NCI-H2029 (cell line): ENCODE data around the gene SLC39A12.

Experiments used
- DNase-seq: peaks from one replicate; lab custom pipeline; 2025; lab: John Stamatoyannopoulos, UW

The SLC39A12 gene

DNA sequence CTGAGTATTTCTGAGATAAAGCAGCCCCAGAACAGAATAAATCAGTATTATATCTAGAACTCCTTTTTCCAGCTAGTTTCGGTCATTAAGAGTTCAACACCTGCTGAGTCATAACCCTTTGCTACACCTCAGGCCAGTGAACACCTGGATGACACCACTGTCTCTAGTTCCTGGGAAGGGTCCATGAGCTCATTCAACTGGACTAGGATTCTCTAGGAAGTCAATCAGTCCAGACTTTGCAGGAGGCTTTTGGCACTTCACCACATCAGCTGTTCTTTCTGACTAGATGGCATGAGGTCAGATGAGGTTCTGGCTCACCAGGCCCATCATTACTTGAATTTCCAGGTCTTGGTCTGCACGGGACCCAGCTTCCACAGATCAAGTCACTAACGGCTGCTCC is 11.7 kb downstream of the SLC39A12 start:
- DNase-seq, result no peak

DNA sequence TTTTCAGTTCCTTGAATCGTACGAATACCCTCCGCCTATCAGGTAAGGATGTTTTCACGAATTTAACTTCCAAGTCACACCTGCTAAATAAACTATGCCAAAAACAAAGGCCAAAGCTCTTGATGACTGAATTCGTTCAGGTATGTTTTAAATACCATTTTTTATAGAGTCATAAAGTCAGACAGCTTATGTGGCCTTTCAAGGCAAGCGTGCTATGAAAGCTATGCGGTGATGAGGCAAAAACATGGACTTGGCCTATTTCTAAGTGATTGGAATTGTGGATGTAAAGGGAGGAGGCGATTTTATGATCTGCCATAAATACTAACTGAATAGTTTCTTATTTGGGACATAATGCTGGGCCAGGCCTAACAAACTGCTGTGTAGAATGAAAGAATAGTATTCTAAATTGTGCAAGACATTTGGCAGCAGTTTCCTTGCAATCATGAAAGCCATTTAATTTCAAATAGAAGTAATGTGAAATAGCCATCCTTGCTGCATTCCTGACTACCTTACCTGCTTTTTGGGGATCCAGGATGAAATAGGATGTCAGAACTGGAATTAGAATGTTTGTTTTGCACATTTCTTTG is 14.0 kb downstream of the SLC39A12 start:
- DNase-seq, result no peak

DNA sequence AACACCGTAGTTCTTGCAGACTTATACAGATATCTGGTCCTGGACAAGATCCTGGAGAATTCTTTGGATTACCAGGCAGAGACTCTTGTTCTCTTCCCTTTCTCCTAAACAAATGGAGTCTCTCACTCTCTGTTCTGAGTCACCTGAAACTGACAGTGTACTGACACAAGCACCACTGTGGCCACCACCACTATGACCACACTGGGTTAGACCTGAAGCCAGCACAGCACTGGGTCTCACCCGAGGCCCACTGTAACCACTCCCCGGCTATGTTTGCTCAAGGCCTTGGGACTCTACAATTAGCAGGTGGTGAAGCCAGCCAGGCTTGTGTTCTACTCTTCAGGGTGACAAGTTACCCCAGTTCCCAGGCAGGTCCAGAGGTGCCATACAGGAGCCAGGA is 22.8 kb downstream of the SLC39A12 start:
- no peak for DNase-seq

DNA sequence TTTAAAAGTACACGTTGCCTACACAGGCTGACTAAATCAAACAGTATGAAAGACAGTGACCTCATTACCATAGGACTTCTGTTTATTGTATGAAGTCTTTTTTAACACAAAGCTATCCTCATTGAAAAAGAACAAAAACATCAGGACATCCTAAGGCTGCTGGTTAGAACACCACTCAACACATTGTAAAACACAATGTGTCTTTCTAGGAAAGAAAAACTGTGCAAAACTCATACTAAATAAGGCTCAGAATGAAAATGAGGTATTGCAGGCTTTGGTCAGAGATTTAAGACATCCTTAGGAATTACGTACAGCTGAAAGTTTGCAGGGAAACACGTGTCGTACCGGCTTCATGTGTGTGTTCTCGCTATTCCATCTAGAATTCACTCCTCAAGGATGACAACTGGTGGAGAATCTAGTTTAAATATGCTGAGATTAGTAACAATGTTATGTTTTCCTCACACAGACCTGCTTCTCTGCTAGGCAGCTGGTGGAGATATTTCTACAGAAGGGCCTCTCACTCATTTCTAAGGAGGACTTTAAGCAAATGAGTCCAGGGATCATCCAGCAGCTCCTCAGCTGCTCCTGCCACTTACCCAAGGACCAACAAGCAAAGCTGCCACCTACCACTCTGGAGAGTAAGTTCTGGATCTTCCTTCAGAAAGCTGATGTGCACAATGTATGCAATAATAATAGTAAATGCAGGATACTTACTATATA is 29.3 kb downstream of the SLC39A12 start:
- no peak for DNase-seq

DNA sequence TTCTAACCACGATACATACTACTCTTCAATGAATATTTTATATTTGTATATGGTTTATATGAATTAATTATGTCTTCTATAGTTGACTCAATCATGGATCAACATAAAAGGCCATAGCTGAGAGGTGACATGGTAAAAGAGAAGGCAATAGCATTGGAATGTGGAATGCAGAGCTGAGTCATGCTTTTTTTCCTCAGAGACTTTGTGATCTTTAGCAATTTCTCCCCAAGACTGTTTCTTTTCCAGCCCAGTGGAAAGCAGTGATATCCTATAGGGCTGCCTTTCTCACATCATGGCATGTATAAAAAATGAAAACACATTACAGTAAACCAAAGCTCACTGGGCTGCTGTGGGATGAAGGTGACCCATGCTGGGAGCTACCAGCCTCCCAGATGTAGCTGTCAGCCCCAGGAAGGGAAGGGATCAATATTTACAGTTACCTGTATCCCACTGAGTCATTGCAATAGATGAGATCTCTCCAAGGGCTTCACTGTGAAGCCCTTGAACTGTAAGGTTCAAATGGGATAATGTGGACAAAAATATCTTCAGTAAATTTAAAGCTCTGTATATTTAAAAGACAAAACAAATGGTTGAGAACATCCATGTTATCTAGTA is 30.2 kb downstream of the SLC39A12 start:
- DNase-seq, result no peak

DNA sequence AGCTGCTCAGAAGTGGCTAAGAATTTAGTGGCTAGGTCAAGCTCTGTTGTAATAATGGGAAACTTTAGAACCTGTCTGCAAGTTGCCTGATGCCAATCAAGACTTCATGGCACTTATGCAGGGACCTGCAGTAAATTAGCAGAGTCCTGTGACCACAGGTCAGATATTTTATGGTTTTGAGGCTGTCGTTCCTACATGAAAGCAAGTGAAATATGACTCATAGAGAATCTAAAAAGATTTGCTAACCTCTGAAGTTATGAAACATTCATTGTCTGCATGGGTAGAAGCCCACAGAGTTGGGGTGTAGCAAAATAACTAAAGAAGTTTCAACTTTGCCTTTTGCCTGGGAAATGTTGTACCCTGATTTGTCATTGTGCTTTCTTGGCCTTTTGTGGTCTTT is 32.3 kb downstream of the SLC39A12 start:
- DNase-seq, result no peak

DNA sequence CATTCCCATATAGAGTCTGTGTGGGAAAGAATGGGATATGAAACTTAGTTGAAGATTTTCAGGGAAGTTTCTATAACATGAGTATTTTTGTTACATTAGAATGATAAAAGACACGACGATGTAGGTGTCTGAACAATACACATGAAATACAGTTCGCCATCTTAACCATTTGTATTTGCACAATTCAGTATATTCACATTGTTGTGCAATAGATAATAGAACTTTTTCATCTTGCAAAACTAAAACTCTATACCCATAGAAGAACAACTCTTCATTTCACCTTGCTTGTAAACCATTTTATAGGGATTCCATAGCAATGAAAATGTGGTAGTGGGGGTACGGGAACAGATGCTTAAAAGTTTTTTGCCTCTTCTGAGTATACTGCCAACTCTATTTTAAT is 32.8 kb downstream of the SLC39A12 start:
- DNase-seq, result no peak

DNA sequence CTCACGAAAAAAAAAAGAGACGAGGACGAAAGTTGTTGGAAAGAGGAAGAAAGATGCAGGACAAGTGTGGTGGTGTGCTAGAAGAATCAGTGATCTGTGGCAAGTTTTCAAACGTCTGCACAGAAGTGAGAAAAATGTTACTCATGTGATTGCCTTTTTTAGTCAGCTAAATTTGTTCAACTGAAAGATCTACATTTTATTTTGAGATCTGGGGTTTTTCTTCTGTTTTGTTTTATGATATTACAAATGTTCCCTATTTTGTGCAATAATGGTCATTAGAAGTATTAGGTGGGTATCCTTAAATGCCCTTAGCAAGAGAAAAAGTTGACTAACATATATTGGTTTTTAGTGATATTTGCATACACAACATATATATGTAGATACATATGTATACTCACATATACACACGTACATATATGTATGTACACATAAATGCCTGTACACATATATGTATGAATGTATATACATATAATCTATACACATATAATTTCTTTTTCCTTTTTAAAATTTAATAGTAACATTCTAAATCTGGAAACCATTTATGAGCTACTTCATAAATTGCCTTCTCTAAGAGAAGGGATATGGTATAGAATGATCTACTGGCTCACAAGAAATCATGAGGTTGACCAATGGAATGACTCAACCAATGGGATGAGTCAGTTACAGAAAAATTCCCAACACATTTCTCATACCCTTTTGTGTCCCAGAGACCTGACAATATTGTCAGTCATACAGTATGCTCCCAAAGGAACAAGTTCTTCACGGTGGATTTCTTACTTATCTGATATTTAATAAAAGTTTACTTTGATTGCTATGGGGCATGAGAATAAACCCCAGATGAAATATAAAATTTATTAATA is 38.4 kb downstream of the SLC39A12 start:
- no peak for DNase-seq

DNA sequence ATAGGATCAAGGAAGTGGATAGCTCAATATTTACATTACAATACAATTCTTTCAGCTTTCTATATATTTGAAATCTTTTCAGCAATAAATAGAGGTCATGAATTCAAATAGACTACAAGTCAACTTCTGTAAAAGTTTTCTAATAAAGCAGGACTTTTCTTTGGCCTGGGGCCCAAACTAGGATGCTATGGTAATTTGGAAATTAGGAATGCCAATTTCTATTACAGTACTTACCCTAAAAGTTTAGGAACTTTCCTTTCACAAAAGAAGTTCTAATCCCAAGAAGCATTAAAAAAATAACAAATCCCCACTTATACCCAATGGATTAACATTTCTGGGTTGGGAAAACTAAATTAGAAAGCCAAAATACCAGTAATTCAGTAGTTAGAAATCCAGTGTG is 40.5 kb downstream of the SLC39A12 start:
- no peak for DNase-seq

DNA sequence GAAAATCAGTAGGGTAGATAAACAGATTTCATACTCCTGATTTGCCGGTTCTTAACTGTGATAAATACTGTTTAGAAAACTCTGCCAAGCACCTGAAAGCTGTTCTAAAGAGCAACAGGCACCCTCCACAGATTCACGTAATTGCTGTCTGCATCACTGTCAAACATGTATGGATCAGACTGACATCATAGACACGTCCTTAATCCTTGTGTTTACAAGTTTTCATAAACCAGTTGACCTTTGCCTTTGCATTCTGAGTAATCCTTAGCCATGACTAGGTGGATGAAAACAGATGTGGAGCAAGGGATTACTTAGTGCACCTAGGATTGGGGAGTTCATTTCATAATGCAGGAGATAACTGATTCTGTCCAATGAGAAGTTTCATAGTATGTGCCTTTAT is 41.6 kb downstream of the SLC39A12 start:
- no peak for DNase-seq

DNA sequence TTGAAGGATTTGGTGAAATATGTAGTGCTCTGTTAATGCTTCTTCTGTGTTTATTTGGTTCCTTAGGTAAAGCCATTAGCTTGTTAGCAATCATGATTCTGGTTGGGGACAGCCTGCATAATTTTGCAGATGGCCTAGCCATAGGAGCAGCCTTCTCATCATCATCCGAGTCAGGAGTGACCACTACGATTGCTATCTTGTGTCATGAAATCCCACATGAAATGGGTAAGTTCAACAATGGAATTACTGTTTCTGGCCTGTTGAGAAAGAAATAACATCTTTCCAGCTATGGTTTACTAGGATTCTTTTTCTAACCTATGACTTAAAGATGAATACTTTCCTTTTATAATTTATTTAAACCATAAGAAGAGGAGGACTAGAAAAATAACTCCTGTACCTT is 48.9 kb downstream of the SLC39A12 start:
- no peak for DNase-seq

DNA sequence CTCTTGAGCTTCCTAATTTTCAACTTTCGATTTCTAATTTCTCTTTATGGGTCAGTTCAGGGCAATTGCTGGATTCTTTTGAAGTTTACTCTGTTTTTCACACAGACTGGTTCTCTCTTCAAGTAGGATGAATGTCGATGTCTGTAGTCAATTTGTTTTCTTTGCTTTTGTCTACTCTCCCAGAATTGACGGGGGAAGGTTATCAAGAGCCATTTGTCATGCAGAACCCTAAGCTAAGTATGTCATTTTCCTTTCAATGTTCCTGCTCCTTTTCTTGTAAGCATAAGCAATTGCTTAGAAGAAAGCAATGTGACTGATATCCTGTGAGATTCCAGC is 53.7 kb downstream of the SLC39A12 start:
- no peak for DNase-seq

DNA sequence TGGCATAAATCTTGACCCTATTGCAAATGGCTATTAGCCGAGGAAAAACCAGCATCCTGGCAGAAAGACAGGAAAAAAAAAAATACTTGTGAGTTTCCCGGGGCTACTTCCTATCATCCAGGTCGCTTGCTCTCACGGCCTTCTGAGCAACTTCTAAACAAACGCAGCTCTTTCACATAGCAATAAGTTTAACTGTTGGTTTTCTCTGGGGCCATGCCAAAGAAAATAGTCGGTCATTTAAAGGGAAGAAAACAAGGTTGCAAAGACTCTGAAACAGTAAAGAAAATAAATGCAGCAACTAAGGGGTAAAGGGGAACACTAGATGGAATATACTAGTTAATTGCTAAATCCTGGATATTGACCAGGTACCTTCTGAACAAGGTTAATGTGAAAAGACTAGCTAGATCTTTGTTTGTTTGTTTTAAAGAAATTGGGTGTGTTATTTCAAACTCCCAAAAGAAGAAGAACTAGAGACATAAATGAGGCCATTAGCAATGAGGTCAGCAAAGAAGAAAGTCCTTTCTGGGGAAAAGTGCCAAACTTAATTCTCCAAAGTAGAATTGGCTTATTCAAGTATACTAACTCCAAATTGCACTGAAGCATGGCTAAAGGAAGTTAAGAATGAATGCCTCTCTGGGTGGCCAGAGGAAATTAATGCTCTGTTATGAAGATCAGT is 54.2 kb downstream of the SLC39A12 start:
- no peak for DNase-seq

DNA sequence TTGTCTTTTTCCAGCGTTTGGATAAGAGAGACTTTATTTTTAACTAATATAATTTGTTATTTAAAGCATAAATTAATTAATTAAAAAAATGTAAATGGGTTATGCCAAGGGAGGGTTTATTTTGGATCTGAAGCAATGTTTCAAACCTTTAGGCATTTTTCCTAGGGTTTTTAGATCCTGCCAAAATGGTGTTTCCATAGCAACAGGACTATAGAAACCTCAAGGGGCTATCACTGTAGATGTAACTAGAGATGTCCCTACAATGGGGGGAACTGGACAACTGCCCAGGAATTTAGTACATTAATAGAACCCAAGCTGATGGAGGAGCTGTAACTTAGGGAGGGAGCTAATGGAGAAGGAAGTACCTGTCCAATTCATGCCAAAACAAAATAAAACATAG is 57.3 kb downstream of the SLC39A12 start:
- DNase-seq, result no peak

DNA sequence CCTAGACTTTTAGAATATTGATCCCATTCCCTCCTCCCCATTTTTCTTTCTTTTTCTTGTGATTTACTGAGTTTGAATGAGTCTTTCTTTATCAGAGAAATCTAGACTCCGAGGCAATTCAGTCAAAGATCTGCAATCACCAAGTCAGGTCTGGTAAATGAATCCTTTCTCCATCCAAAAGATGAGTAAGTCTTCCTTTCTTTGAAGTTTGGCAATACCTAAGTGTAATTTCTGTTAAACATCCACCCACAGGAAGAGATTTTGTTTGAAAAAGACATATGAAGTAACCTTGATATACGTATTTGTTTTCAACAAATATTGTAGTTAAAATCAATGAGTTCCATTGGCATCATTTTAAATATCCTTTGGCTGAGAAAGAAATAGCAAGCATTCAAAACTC is 58.3 kb downstream of the SLC39A12 start:
- no peak for DNase-seq

DNA sequence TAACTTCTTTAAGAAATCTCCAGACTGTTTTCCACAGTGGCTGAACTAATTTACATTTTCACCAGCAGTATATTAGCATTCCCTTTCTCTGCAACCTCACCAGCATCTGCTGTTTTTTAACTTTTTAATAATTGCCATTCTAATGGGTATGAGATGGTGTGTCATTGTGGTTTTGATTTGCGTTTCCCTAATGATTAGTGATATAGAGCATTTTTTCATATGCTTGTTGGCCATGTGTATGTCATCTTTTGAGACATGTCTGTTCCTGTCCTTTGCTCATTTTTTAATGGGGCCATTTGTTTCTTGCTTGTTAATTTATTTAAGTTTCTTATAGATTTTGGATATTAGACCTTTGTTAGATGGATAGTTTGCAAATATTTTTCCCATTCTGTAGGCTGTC is 68.8 kb downstream of the SLC39A12 start:
- no peak for DNase-seq

DNA sequence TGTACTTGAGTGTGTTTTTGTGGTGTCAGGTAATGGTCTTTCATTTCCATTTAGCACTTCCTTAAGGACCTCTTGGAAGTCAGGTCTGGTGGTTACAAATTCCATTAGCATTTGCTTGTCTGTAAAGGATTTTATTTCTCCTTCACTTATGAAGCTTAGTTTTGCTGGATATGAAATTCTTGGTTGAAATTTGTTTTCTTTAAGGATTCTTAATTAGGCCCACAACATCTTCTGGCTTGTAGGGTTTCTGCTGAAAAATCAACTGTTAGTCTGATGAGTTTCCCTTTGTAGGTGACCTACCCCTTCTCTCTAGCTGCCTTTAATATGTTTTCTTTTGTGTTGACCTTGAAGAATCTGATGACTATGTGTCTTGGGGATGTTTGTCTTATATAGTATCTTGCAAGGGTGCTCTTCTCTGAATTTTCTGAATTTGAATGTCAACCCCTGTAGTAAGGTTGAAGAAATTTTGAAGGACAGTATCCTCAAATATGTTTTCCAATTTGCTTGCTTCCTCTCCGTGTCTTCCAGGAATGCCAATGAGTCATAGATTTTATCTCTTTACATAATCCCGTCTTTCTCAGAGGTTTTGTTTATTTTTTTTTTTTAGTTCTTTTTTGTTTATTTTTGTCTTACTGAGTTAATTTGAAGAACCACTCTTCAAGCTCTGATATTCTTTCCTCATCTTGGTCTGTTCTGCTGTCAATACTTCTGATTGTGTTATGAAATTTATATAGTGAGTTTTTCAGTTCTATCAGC is 70.2 kb downstream of the SLC39A12 start:
- DNase-seq, result no peak

DNA sequence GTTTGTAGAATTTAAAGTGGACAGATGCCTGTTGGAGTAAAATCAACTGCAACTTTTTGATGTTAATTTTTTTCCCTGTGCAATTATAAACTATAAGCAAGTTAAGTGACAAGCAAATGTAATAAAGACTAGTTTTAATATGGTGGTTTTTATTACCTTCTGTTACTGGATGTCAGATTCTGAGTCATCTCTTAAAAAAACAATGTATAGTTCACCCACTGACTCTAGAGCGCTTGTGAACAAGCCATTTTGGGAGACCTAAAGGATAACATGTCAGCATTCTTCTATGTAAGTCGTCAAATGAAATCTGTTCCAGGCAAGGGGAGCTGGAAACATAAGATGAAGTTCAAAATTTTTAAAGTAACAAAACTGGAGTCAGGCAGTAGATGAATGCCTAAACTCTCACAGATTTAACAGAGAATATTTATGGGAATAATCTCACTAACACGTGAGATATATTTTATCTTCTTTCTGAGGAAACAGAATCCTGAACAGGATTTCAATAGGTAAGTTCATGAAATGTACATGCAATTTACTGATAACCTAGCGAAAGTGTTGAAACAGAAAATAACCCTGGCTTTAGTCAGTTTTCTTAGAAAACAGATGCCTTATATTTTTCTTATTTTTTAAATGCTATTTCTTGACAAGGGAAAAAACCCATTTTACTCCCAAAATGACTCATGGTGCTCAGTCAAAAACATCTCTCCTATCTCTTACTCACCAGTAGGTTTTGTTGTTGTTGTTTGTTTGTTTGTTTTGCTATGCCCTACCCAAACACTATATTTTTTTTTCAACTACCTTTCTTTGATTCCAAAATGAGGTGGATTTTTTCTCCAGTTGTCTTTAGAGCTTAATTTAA is 91.7 kb downstream of the SLC39A12 start:
- no peak for DNase-seq

DNA sequence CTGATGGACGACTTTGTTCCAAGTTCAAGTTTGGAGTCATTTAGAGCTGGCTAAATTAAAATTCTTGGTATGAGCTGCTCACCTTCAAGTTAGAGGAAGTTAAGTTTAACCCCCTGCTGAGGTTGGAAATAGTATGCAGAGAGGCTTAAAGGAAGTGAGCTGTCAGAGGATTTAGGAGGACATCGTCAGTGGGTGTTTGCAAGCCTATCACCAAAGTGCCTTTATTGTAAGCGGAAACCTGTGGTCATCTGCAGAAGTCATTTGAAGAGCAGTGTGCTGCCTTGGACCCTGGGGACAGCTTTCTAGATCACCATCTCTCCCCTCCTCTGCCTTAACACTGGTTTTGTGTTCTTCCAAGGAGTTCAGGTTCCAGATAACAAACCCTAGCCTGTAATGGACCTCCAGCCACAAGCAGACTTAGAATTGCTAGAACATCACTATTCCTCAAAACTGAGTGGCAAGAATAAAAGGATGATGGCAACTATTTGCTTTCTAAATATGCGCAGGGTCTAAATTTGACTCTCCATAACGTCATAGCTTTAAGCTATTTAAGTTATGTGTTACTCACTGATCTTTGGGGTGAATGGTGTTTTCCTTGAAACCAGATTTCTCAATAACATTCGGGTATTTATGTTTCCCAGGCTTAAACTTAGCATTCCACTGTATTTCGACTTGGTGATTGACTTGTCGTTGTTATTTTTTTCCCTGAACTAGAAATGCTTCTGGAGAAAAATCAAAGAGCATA is 93.4 kb downstream of the SLC39A12 start:
- no peak for DNase-seq

DNA sequence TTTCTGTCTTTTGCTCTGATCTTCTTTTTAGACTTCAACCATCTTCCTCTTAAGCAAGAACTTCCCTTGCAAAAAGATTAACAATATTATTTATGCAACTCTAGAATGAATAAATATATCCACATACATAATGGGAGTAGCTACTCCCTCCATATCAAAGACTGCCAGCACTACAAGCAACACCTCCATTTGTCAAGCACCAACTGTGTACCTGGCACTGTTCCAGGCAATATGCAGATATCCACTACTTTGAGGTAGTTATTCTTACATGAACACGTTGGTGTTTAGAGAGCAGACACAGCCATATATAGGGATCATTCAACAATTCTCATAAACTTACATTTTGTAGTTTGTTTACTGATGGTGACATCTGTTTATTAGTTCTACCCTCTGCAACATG is 104.9 kb downstream of the SLC39A12 start:
- DNase-seq, result no peak
